ENCODE results near the gene SLC10A7. TPM values are rescaled to one million over a fixed set of nuclear protein-coding genes. Genes with fewer than 3 reads are reported as not detected.

Gene SLC10A7
- total RNA-seq, 3 donors from 2014 or later (not counting 1 experiment from before 2014, with no cell fraction given), result 16.0 to 29.4 (median 26.3) TPM

DNA sequence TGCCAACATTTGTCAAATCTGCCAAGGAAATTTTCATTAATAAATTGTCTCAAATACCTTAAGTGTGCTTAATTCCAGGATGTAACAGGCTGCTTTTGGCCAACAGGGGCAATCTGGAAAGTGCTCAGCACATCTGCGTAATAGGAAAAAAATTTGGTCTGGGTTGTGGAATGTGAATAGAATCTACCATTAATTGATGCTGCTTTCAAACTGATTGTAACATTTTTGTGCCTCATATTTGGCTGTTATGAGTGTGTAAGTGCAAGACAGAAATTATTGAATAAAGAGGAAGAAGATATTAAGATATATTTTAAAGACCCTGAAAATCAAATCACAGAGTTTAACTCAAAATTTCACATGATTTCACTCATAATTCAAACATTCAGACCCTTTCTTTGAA, 266.3 kb downstream of the SLC10A7 start:
- Histone ChIP-seq H3K27ac (ENCODE audit: low read length) (no peak overlapping the region), H3K4me3 (ENCODE audit: low read length) (no peak overlapping the region), H3K4me1 (ENCODE audit: control insufficient read depth, insufficient read depth, low read length) (no peaks in the 10 kb centered on the region), H3K9me3 (ENCODE audit: control insufficient read depth, insufficient read depth, low read length) (no peaks in the 10 kb centered on the region), H3K36me3 (ENCODE audit: control insufficient read depth, insufficient read depth, low read length) (peaks cover 11% of the 10 kb centered on the region), H3K27me3 (ENCODE audit: control insufficient read depth, insufficient read depth, low read length) (no peaks in the 10 kb centered on the region)
- H3K36me3 Mint-ChIP-seq, result peaks cover 6% of the 10 kb centered on the region
- no peaks in the 10 kb centered on the region for H3K9me3 Mint-ChIP-seq
- ATAC-seq, result no peak
- no peak overlapping the region for H3K4me3 Mint-ChIP-seq
- 100% methylated on average over 1 of the region's 1 CpG for WGBS (ENCODE audit: insufficient coverage)
- no peaks in the 10 kb centered on the region for H3K4me1 Mint-ChIP-seq
- intact Hi-C loops (cut with micrococcal nuclease), result no loop called here
- no peak for DNase-seq
- H3K27me3 Mint-ChIP-seq (ENCODE audit: low read depth in 2 of 2), result no peaks in the 10 kb centered on the region
- TF ChIP-seq, protein P1, sequence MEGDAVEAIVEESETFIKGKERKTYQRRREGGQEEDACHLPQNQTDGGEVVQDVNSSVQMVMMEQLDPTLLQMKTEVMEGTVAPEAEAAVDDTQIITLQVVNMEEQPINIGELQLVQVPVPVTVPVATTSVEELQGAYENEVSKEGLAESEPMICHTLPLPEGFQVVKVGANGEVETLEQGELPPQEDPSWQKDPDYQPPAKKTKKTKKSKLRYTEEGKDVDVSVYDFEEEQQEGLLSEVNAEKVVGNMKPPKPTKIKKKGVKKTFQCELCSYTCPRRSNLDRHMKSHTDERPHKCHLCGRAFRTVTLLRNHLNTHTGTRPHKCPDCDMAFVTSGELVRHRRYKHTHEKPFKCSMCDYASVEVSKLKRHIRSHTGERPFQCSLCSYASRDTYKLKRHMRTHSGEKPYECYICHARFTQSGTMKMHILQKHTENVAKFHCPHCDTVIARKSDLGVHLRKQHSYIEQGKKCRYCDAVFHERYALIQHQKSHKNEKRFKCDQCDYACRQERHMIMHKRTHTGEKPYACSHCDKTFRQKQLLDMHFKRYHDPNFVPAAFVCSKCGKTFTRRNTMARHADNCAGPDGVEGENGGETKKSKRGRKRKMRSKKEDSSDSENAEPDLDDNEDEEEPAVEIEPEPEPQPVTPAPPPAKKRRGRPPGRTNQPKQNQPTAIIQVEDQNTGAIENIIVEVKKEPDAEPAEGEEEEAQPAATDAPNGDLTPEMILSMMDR (IDR thresholded peaks at IDR 0.05), result no peak
- no peak overlapping the region for H3K27ac Mint-ChIP-seq

DNA sequence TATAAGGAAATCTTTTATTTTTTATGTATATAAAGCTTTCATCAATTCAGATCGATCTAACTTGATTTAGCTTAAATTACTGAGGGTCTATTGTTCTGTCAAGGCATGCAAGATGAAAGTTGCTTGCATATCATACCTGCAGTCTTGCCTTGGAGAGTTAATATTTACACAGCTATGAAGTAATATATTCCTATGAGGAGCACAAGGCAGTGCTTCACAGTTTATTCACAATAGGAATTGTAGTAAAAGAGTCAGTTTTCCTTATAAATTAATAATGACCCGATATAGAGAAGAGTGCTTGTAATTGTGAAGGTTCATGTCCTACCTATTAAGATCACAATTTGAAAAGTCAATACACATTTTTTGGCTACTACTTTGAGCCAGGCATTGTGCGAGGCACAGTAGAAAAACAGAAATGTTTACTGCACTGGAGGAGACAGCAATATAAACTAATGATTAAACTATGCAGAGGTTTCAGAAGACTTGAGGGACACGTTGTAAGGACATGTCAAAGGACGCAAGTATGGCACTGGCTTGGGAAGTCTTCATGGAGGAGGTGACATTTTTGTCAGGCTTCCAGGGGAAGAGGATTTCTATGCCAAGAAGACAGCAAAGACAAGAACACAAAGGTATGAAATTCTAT, 268.6 kb downstream of the SLC10A7 start:
- ATAC-seq (no peak), DNase-seq (no peak)
- no peak overlapping the region for H3K4me3 ChIP-seq (ENCODE audit: low read length)
- Mint-ChIP-seq H3K27ac (no peak overlapping the region), H3K27me3 (ENCODE audit: low read depth in 2 of 2) (no peaks in the 10 kb centered on the region), H3K36me3 (peaks cover 6% of the 10 kb centered on the region), H3K9me3 (no peaks in the 10 kb centered on the region), H3K4me3 (no peak overlapping the region), H3K4me1 (no peaks in the 10 kb centered on the region)
- TF ChIP-seq, protein P1 (IDR thresholded peaks at IDR 0.05), result no peak
- intact Hi-C loops (cut with micrococcal nuclease), result no loop called here
- H3K36me3 ChIP-seq (ENCODE audit: control insufficient read depth, insufficient read depth, low read length), result peaks cover 10% of the 10 kb centered on the region
- H3K9me3 ChIP-seq (ENCODE audit: control insufficient read depth, insufficient read depth, low read length), result no peaks in the 10 kb centered on the region
- no peaks in the 10 kb centered on the region for H3K27me3 ChIP-seq (ENCODE audit: control insufficient read depth, insufficient read depth, low read length)
- H3K4me1 ChIP-seq (ENCODE audit: control insufficient read depth, insufficient read depth, low read length), result no peaks in the 10 kb centered on the region
- 94% methylated on average over 3 of the region's 5 CpGs for WGBS (ENCODE audit: insufficient coverage)
- no peak overlapping the region for H3K27ac ChIP-seq (ENCODE audit: low read length)

DNA sequence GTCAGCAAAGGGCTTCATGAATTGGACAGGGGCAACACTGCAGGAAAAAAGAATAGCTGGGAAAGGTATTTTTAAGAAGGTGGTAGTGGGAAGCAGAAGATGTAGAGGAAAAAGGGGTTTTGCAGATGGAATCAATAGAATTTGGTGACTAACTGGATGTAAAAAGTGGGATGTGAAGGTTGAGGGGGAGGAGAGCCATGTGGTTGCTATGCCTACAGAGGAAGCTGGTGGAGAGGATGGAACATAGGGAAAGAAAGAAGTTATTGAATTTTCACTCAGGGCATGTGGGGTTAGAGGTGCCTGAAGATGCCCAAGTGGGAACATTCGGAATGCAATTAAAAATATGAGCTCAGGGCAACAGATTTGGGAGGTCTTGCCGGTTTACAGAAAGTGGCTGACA, 274.4 kb downstream of the SLC10A7 start:
- H3K4me3 Mint-ChIP-seq, result no peak overlapping the region
- H3K27ac Mint-ChIP-seq, result no peak overlapping the region
- ATAC-seq, result no peak
- TF ChIP-seq, protein P1 (IDR thresholded peaks at IDR 0.05), result no peak
- no peak for DNase-seq
- H3K27me3 Mint-ChIP-seq (ENCODE audit: low read depth in 2 of 2), result no peaks in the 10 kb centered on the region
- no peaks in the 10 kb centered on the region for H3K9me3 Mint-ChIP-seq
- Histone ChIP-seq H3K9me3 (ENCODE audit: control insufficient read depth, insufficient read depth, low read length) (no peaks in the 10 kb centered on the region), H3K4me1 (ENCODE audit: control insufficient read depth, insufficient read depth, low read length) (peaks cover 9% of the 10 kb centered on the region), H3K36me3 (ENCODE audit: control insufficient read depth, insufficient read depth, low read length) (no peaks in the 10 kb centered on the region), H3K27ac (ENCODE audit: low read length) (no peak overlapping the region), H3K4me3 (ENCODE audit: low read length) (no peak overlapping the region), H3K27me3 (ENCODE audit: control insufficient read depth, insufficient read depth, low read length) (no peaks in the 10 kb centered on the region)
- WGBS (ENCODE audit: insufficient coverage), result 43% methylated on average over 2 of the region's 2 CpGs
- H3K4me1 Mint-ChIP-seq, result peaks cover 0 to 9% of the 10 kb centered on the region in 2 donors
- intact Hi-C loops (cut with micrococcal nuclease), result no loop called here
- no peaks in the 10 kb centered on the region for H3K36me3 Mint-ChIP-seq

DNA sequence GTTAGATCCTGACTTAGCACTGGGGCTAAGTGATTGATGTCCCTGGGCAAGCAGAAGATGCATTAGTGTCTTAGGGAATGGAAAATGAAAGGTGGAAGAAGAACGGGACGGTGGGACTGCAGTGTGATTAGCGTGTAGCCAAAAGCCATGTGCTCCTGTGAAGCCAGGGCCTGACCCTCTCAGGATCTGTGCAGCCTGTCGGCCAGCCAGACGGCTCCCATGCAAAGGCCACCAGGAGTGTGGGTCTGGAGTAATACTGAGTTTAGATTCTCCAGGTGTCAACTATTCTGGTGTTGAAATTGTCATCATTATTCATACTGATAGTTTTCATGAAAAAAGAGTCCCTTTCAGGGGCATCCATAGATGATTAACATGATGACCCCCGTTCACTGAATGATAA, 275.4 kb downstream of the SLC10A7 start:
- H3K4me3 ChIP-seq (ENCODE audit: low read length), result no peak overlapping the region
- H3K27ac ChIP-seq (ENCODE audit: low read length), result no peak overlapping the region
- 93% methylated on average over 6 of the region's 6 CpGs for WGBS (ENCODE audit: insufficient coverage)
- Mint-ChIP-seq H3K36me3 (no peaks in the 10 kb centered on the region), H3K27me3 (ENCODE audit: low read depth in 2 of 2) (peaks cover 0 to 2% of the 10 kb centered on the region in 2 donors), H3K27ac (no peak overlapping the region), H3K9me3 (no peaks in the 10 kb centered on the region), H3K4me3 (no peak overlapping the region), H3K4me1 (peaks cover 4 to 9% of the 10 kb centered on the region in 2 donors)
- no peak for DNase-seq
- H3K4me1 ChIP-seq (ENCODE audit: control insufficient read depth, insufficient read depth, low read length), result peaks cover 9% of the 10 kb centered on the region
- H3K36me3 ChIP-seq (ENCODE audit: control insufficient read depth, insufficient read depth, low read length), result no peaks in the 10 kb centered on the region
- TF ChIP-seq, protein P1 (IDR thresholded peaks at IDR 0.05), result no peak
- H3K9me3 ChIP-seq (ENCODE audit: control insufficient read depth, insufficient read depth, low read length), result no peaks in the 10 kb centered on the region
- intact Hi-C loops (cut with micrococcal nuclease), result no loop called here
- no peaks in the 10 kb centered on the region for H3K27me3 ChIP-seq (ENCODE audit: control insufficient read depth, insufficient read depth, low read length)
- ATAC-seq, result no peak
